Measurements from ENCODE around the gene CYP2E1. TPM values are rescaled to one million over a fixed set of nuclear protein-coding genes. Genes with fewer than 3 reads are reported as not detected.
"Not testable (repeated sequence)": the region's sequence is repeated elsewhere in the genome, so short reads cannot be mapped to it uniquely, and the experiment has no call there.

Gene CYP2E1
- total RNA-seq, 2 experiments from 2014 or later, result 0.43 to 0.76 TPM

GRCh38 chr10:133567609-133568286 lies 40.6 kb downstream of the CYP2E1 start:
- Mint-ChIP-seq H3K27ac (no peak overlapping the region), H3K27me3 (peaks cover 2% of the 10 kb centered on the region)

GRCh38 chr10:133568287-133568614 lies 41.1 kb downstream of the CYP2E1 start:
- DNase-seq, result no peak
- Mint-ChIP-seq H3K9me3 (peaks cover 7% of the 10 kb centered on the region), H3K4me1 (no peaks in the 10 kb centered on the region), H3K4me3 (no peak overlapping the region), H3K36me3 (ENCODE audit: low read depth) (peaks cover under 1% of the 10 kb centered on the region), H3K27me3 (peaks cover 3% of the 10 kb centered on the region), H3K27ac (no peak overlapping the region)
- ChIA-PET CTCF (no interaction called here), POLR2A (no interaction called here)

More at GRCh38 chr10:133567609-133568286, 40.6 kb downstream of the CYP2E1 start:
- Mint-ChIP-seq H3K4me3 (no peak overlapping the region), H3K4me1 (no peaks in the 10 kb centered on the region), H3K9me3 (peaks cover 4% of the 10 kb centered on the region), H3K36me3 (ENCODE audit: low read depth) (no peaks in the 10 kb centered on the region)
- ChIA-PET CTCF (no interaction called here), POLR2A (no interaction called here)
- no peak for DNase-seq

GRCh38 chr10:133568831-133569527 lies 41.8 kb downstream of the CYP2E1 start:
- peaks cover 13% of the 10 kb centered on the region for H3K9me3 Mint-ChIP-seq
- H3K36me3 Mint-ChIP-seq (ENCODE audit: low read depth); POLR2A ChIA-PET; CTCF ChIA-PET; H3K4me1 Mint-ChIP-seq; H3K27me3 Mint-ChIP-seq; DNase-seq; H3K27ac Mint-ChIP-seq; H3K4me3 Mint-ChIP-seq: not testable (repeated sequence)

DNA sequence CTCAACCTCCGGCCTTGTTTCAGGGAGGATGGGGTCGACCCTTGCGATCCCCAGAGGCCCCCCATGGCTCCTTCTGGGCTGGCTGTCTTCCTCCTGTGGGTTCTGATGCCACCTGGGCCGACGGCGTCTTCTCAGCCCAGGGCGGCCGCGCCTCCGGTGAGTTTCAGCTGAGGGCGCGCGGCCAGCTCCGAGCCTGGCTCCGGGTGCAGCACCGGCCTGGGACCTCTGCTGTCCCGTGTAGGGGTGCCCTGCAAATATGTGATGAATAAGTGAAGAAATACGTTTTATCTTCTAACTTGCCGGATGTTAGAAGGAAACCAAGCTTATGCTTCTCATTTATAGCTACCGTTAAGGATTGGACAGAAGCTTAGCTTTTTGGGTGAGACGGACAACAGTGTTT lies 42.6 kb downstream of the CYP2E1 start:
- H3K9me3 Mint-ChIP-seq; H3K27ac Mint-ChIP-seq; H3K4me1 Mint-ChIP-seq; H3K27me3 Mint-ChIP-seq; H3K4me3 Mint-ChIP-seq; POLR2A ChIA-PET; CTCF ChIA-PET; DNase-seq; H3K36me3 Mint-ChIP-seq (ENCODE audit: low read depth): not testable (repeated sequence)

DNA sequence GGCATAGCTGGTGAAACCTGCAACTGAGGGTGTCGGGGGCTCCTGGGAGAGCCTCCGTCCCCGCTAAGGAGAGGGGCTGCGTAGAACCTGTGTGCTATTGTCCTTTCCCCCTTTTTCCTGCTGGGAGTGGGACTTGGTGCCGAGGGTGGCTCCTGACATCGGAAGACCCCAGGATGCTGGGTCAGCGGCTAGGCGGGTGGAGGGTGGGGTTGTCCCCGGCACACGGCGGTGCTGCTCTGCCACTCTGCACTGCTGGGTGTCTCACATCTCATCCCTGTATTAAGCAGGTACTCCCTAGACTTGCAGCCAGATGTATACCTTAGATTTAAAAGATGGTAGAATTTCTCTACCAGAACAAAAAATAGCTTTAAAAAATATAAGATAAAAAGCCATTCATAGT lies 44.9 kb downstream of the CYP2E1 start:
- CTCF ChIA-PET, result interaction anchor here (0.6 kb wide), 1 partner anchor 174 kb away, joined by 4 read pairs; no protein-coding TSS in a partner anchor
- POLR2A ChIA-PET; H3K9me3 Mint-ChIP-seq; H3K4me1 Mint-ChIP-seq; DNase-seq; H3K27me3 Mint-ChIP-seq; H3K4me3 Mint-ChIP-seq; H3K36me3 Mint-ChIP-seq (ENCODE audit: low read depth); H3K27ac Mint-ChIP-seq: not testable (repeated sequence)

- ChIA-PET CTCF (interaction anchor here (0.7 to 1.3 kb wide), 4 partner anchors 134 to 577 kb away, joined by 3 to 6 read pairs (median 4); no protein-coding TSS in a partner anchor), POLR2A (interaction anchor here (1.0 kb wide), 1 partner anchor 136 kb away, joined by 3 read pairs; no protein-coding TSS in a partner anchor)
- H3K27me3 Mint-ChIP-seq; H3K9me3 Mint-ChIP-seq; H3K4me1 Mint-ChIP-seq; H3K4me3 Mint-ChIP-seq; H3K27ac Mint-ChIP-seq; DNase-seq; H3K36me3 Mint-ChIP-seq (ENCODE audit: low read depth): not testable (repeated sequence)
Observed at GRCh38 chr10:133573460-133573859, 46.3 kb downstream of the CYP2E1 start.

DNA sequence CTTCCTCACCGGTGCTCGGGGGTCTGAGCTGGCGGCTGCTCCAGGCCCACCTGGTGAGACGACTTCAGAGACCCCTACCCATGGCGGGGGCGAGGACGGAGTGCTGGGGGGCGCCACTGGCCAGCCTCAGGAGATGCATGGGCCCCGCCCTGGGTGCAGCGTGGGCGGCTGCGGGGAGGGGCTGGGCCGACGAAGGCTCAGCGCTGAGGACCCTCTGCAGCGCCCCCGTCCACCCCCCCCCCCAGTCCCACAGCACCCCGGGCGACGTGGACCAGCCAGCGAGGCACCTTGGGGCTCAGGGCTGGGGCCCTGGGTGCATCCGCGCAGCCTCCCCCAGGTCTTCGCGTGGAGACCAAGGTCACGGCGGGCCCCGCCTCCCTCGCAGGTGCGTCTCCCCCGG lies 49.9 kb downstream of the CYP2E1 start:
- CTCF ChIA-PET; H3K36me3 Mint-ChIP-seq (ENCODE audit: low read depth); H3K27ac Mint-ChIP-seq; H3K9me3 Mint-ChIP-seq; DNase-seq; POLR2A ChIA-PET; H3K4me1 Mint-ChIP-seq; H3K4me3 Mint-ChIP-seq; H3K27me3 Mint-ChIP-seq: not testable (repeated sequence)

Other genes with a start within 250 kb of the CYP2E1 start
- gene TUBGCP2, start 218.5 kb upstream of the CYP2E1 start, total RNA-seq, result 10 to 100 TPM; 52.3 to 58.2 TPM
- gene ZNF511, start 218.4 kb upstream of the CYP2E1 start, total RNA-seq, result 10 to 100 TPM; 45.7 to 52.7 TPM
- gene CALY, start 190.5 kb upstream of the CYP2E1 start, total RNA-seq, result not detected
- gene PRAP1, start 180.0 kb upstream of the CYP2E1 start, total RNA-seq, result not detected
- gene FUOM, start 169.3 kb upstream of the CYP2E1 start, total RNA-seq, result 10 to 100 TPM; 11.2 to 11.4 TPM
- gene ECHS1, start 154.0 kb upstream of the CYP2E1 start, total RNA-seq, result 10 to 100 TPM; 31.3 to 31.6 TPM
- gene PAOX, start 148.1 kb upstream of the CYP2E1 start, total RNA-seq, result 1 to 10 TPM; 5.9 to 7.8 TPM
- gene MTG1, start 133.2 kb upstream of the CYP2E1 start, total RNA-seq, result 10 to 100 TPM; 41.7 to 42.2 TPM
- not detected for gene SPRN, start 102.7 kb upstream of the CYP2E1 start, total RNA-seq
- 10 to 100 TPM; 15.3 to 15.4 TPM for gene SCART1, start 73.4 kb upstream of the CYP2E1 start, total RNA-seq
- under 1 TPM in 1 of 2 experiments, not detected in 1; 0.13 TPM for gene SYCE1, start 38.2 kb downstream of the CYP2E1 start, total RNA-seq
- not detected for gene FRG2B, start 99.4 kb downstream of the CYP2E1 start, total RNA-seq